Progenitor cell of endocrine pancreas (in vitro differentiated cells): ENCODE measurements around the gene PHYHIPL. TPM values are rescaled to one million over a fixed set of nuclear protein-coding genes. Genes with fewer than 3 reads are reported as not detected.
"Not testable (repeated sequence)": the region's sequence is repeated elsewhere in the genome, so short reads cannot be mapped to it uniquely, and the experiment has no call there.

Experiments
- DNase-seq: peaks from one replicate; pipeline ENCODE4 v3.0.0; 2021; ENCODE audit warnings: low spot score; ENCODE audit not compliant: unreplicated experiment
- H3K27ac Mint-ChIP-seq: 2 replicates; pipeline ENCODE4 v1.8.0; 2021; ENCODE audit warnings: mild to moderate bottlenecking, moderate library complexity, mixed read lengths
- H3K27me3 Mint-ChIP-seq: 2 replicates; pipeline ENCODE4 v1.8.0; 2021; ENCODE audit warnings: mixed read lengths
- H3K36me3 Mint-ChIP-seq: 2 replicates; pipeline ENCODE4 v1.8.0; 2022; ENCODE audit warnings: mixed read lengths; ENCODE audit not compliant: insufficient read depth
- H3K4me1 Mint-ChIP-seq: 2 replicates; pipeline ENCODE4 v1.8.0; 2021; ENCODE audit warnings: low read depth, mixed read lengths
- H3K4me3 Mint-ChIP-seq: 2 replicates; pipeline ENCODE4 v1.8.0; 2021; ENCODE audit warnings: low read depth, mild to moderate bottlenecking, moderate library complexity, mixed read lengths
- H3K9me3 Mint-ChIP-seq: 2 replicates; pipeline ENCODE4 v1.8.0; 2021; ENCODE audit warnings: low read depth, mixed read lengths
- total RNA-seq: library from RNA; stranded (reverse); gene quantifications from 2 replicates; pipeline ENCODE4 v1.2.1, GENCODE V29; 2021
- TF ChIP-seq, protein P1 (sequence below): fragments of 200-600 bp; sonication (generic); IDR thresholded peaks from one replicate; pipeline ENCODE4 v1.5.0; 2021; ENCODE audit warnings: antibody characterized with exemption, mild to moderate bottlenecking; ENCODE audit not compliant: unreplicated experiment

PHYHIPL gene
- total RNA-seq, 1 donor from 2014 or later, result 1.3 TPM

DNA sequence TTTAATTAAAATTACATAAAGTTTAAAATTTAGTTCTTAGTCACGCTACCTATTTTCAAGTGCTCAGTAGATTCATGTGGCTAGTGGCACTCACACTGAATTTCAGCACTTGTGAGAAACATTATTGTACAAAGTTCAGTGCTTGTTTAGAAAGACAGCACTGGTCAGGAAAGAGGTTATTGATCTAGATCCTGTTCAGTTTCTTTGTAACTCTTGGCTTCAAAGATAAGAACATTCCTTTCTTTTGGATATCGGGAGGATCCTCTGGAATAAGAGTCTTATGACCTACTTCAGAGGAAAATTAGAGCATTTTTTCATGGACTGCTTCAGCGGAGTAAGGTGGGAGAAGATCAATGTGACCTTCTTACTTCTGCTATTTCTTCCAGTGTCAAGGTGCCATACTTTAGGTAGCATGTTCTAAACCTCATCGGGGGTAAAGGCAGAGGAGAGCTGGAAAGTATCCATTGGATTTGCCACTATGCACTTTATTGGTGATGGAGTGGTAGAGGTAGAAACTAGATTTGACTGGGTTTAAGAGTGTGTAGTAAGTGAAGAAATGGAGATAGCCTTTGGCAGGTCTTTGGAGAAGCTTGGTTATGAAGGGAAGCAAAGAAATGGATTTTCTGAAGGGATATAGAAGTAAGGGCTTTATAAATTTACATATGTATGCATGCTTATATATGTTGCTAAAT lies 39.9 kb downstream of the PHYHIPL start:
- no peak overlapping the region for H3K4me3 Mint-ChIP-seq
- peaks cover 1% of the 10 kb centered on the region for H3K4me1 Mint-ChIP-seq
- H3K27ac Mint-ChIP-seq, result no peak overlapping the region
- H3K36me3 Mint-ChIP-seq, result no peaks in the 10 kb centered on the region
- TF ChIP-seq, protein P1, sequence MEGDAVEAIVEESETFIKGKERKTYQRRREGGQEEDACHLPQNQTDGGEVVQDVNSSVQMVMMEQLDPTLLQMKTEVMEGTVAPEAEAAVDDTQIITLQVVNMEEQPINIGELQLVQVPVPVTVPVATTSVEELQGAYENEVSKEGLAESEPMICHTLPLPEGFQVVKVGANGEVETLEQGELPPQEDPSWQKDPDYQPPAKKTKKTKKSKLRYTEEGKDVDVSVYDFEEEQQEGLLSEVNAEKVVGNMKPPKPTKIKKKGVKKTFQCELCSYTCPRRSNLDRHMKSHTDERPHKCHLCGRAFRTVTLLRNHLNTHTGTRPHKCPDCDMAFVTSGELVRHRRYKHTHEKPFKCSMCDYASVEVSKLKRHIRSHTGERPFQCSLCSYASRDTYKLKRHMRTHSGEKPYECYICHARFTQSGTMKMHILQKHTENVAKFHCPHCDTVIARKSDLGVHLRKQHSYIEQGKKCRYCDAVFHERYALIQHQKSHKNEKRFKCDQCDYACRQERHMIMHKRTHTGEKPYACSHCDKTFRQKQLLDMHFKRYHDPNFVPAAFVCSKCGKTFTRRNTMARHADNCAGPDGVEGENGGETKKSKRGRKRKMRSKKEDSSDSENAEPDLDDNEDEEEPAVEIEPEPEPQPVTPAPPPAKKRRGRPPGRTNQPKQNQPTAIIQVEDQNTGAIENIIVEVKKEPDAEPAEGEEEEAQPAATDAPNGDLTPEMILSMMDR, result no peak
- H3K27me3 Mint-ChIP-seq, result no peaks in the 10 kb centered on the region
- no peaks in the 10 kb centered on the region for H3K9me3 Mint-ChIP-seq
- no peak for DNase-seq

DNA sequence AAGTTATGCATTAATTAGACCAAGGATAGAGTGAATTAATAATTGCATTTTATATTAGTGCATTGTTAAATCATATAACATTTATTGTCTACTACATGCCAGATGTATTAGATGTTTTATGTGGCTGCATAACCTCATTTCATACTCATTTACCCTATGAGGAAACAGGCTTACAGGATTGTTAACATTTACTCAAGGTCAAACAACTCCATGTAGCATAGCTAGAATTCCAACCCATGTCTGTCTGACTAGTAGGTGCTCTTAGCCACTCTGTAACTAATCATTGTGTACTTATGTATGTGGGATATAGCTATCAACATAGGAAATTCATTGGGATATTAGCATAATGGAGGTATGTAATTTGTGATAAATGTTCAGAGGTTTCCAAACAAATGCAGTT lies 46.3 kb downstream of the PHYHIPL start:
- no peaks in the 10 kb centered on the region for H3K36me3 Mint-ChIP-seq
- no peak overlapping the region for H3K27ac Mint-ChIP-seq
- TF ChIP-seq, protein P1, result no peak
- H3K9me3 Mint-ChIP-seq, result no peaks in the 10 kb centered on the region
- H3K27me3 Mint-ChIP-seq, result no peaks in the 10 kb centered on the region
- no peak overlapping the region for H3K4me3 Mint-ChIP-seq
- peaks cover 4% of the 10 kb centered on the region for H3K4me1 Mint-ChIP-seq
- DNase-seq, result no peak

DNA sequence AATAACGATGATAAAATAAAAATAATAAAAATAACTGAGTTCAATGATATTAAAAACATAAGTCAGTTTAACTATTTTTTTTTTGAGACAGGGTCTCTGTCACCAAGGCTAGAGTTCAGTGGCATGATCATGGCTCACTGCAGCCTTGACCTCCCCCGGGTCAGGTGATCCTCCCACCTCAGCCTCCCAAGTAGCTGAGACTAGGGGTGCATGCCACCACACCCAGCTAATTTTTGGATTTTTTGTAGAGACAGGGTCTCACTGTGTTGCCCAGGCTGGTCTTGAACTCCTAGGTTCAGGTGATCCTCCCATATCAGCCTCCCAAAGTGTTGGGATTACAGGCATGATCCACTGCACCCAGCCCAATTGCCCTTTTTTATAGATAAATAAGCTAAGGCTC lies 47.2 kb downstream of the PHYHIPL start:
- not testable (repeated sequence) for H3K4me3 Mint-ChIP-seq, DNase-seq, H3K27me3 Mint-ChIP-seq, H3K4me1 Mint-ChIP-seq, H3K36me3 Mint-ChIP-seq, H3K27ac Mint-ChIP-seq, H3K9me3 Mint-ChIP-seq

DNA sequence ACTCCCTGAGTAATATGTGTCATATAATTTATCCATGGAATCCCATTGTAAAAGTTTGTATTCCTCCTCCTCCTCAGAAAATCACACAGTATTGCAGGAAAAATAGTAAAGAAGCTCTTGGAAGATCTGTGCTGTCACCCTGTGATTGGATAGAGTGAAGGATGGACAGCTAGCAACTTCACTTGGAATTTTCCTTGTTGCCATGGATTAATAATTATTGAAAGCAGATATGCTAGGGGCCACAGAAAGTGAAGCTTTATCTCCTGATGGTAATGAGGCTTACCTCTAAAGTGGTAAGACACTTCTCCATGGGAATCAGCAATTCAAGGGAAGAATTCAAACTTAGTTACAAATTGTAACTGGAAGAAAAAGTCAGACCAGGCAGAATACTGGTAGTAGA lies 48.8 kb downstream of the PHYHIPL start:
- no peak overlapping the region for H3K4me3 Mint-ChIP-seq
- H3K36me3 Mint-ChIP-seq, result no peaks in the 10 kb centered on the region
- H3K27ac Mint-ChIP-seq, result no peak overlapping the region
- no peak for DNase-seq
- no peaks in the 10 kb centered on the region for H3K9me3 Mint-ChIP-seq
- no peaks in the 10 kb centered on the region for H3K27me3 Mint-ChIP-seq
- TF ChIP-seq, protein P1, result no peak
- peaks cover 3% of the 10 kb centered on the region for H3K4me1 Mint-ChIP-seq

DNA sequence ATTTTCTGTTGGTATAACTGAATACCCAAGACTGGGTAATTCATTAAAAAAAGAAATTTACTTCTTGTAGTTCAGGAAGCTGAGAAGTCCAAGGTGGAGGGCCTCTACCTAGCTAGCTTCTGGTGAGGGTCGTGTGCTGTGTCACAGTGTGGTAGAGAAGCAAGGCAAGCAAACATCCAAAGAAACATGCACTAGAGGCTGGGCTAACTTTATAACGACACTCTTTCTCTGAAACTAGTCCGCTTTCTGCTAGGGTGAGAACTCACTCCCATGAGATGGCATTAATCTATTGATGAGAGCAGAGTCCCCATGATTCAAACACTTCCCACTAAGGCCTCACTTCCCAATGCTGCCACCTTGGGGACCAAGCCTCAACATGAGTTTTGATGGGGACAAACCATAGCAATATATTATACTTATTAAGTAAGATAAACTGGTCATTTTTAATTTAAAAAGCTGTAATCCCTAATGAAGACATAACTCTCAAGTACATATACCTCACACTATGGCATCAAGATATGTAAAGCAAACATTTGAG lies 50.8 kb downstream of the PHYHIPL start:
- Mint-ChIP-seq H3K27me3 (no peaks in the 10 kb centered on the region), H3K4me3 (no peak overlapping the region), H3K4me1 (peaks cover 3% of the 10 kb centered on the region), H3K9me3 (no peaks in the 10 kb centered on the region), H3K36me3 (no peaks in the 10 kb centered on the region), H3K27ac (no peak overlapping the region)
- DNase-seq, result no peak
- TF ChIP-seq, protein P1, result no peak

DNA sequence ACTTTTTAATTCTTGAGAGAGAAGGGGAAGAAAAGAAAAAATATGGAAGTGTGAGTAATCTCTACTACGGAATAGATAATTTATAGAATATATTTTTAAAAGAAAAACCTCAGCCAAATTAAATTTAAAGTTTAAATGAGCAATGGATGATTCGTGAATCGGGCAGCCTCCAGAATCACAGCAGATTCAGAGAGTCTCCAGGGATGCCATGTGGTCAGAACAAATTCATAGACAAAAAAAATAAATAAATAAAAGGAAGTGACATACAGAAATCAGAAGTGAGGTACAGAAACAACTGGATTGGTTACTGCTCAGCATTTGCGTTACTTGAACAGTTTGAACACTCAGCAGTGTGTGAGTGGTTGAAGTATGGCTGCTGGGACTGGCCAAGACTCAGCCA lies 53.0 kb downstream of the PHYHIPL start:
- H3K27ac Mint-ChIP-seq, result no peak overlapping the region
- no peaks in the 10 kb centered on the region for H3K4me1 Mint-ChIP-seq
- H3K9me3 Mint-ChIP-seq, result no peaks in the 10 kb centered on the region
- TF ChIP-seq, protein P1, result no peak
- DNase-seq, result no peak
- H3K36me3 Mint-ChIP-seq, result no peaks in the 10 kb centered on the region
- H3K4me3 Mint-ChIP-seq, result no peak overlapping the region
- H3K27me3 Mint-ChIP-seq, result no peaks in the 10 kb centered on the region
